IPS-NIHi11 (cell line): Measurements from ENCODE around the gene CCDC141.
A peak's percentile ranks its signal among the peaks of the same experiment; 100 is the strongest.

Experiments used
- DNase-seq: peaks from one replicate; pipeline ENCODE4 v3.0.0; 2012; ENCODE audit warnings: mixed read lengths, low spot score

Gene CCDC141

DNA sequence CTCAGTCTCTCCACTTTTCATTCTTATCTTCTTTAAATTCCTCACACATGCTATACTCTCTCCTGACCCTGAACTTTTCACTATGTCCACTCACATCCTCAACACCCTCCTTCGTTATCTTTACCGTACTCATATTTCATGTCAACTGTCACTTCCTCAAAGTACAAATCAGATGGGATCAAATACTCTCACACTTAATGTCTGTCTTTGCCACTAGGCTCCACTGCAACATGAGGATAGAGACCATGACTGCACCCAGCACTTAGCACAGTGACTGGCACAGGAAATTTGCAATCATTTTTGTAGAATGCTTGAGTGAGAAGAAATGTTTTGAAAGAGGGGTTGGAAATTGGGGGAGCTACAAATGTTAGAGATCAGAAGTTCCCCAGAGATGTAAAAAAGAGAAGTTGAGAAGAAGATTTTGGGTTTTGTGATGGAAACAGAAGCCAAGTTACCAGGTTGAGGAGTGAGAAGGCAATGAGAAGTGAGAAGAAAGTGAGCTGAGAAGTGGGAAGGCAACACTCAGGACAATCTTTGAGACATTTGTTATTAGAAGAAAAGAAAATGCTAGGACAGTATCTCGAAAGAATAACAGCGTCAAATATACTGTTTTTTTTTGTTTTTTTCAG is 87.0 kb downstream of the CCDC141 start:
- no peak for DNase-seq

GRCh38 chr2:178962152-178962551 is 87.8 kb downstream of the CCDC141 start:
- DNase-seq = no peak

GRCh38 chr2:178954049-178954448 is 95.9 kb downstream of the CCDC141 start:
- no peak for DNase-seq

- no peak for DNase-seq
These were observed 98.5 kb downstream of the CCDC141 start for GRCh38 chr2:178951266-178952006.

DNA sequence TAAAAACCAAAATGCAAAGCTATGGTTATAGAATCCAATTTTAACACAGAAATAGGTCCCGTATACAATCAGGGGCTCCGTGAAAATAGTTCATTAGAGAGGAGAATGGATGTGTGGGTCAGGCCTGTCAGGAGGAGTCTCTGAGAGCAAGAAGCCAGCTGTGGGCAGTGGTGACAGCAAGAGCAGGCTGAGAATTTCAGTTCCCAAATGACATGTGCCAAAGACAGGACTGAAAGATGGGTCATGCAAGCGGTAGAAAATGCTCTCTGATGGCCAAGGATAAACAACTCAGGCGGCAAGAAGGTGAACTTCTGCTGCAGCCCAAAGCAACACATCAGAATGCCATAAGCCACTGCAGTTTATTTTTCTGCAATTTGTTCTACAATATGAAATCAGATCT is 100.4 kb downstream of the CCDC141 start:
- DNase-seq = no peak

- no peak for DNase-seq
These were observed 100.8 kb downstream of the CCDC141 start for GRCh38 chr2:178949151-178949550.

- DNase-seq = no peak
These were observed 102.9 kb downstream of the CCDC141 start for GRCh38 chr2:178947006-178947405.

GRCh38 chr2:178946494-178946893 is 103.4 kb downstream of the CCDC141 start:
- DNase-seq = no peak

DNA sequence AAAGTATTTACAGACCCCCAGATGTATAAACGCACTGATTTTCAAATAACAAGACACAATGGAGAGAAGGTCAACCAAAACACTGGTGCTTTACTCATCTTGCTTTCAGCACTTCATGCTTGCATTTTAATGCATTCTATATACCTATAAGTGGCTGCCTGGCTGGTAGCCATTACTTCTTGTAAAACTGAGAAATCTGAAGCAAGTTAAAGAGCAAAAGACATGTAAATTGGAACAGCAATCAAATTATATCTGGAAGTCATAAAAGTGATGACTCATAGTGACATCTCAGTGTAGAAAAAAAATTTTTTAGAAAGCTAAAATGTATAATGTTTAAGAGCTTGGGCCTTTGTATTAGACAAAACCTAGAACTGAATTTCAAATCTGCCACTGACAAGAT is 106.2 kb downstream of the CCDC141 start:
- no peak for DNase-seq

DNA sequence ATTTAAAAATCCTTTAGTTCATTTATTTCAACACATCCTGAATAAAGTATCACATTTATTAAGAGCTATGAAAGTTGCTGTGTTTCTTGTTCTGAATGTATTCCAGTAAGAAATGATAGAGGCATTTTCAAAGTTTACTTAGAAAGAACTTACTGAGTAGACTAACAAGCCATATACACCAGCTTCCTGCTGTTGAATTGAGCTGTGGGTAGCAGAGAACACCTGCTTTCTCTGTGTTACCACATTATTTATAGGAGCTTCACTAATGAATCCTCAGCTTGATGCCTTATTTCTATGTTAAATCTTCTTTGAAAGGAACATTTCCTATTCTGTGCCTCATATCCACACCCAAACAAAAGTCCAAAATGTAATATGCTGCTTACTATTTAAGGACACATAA is 115.4 kb downstream of the CCDC141 start:
- no peak for DNase-seq

- DNase-seq = no peak
These were observed 116.4 kb downstream of the CCDC141 start for GRCh38 chr2:178933493-178933892.

- DNase-seq = no peak
These were observed 121.9 kb downstream of the CCDC141 start for GRCh38 chr2:178928077-178928476.

- DNase-seq = no peak
These were observed 122.8 kb downstream of the CCDC141 start for GRCh38 chr2:178927173-178927572.

- DNase-seq = no peak
These were observed 125.1 kb downstream of the CCDC141 start for GRCh38 chr2:178924817-178925216.

DNA sequence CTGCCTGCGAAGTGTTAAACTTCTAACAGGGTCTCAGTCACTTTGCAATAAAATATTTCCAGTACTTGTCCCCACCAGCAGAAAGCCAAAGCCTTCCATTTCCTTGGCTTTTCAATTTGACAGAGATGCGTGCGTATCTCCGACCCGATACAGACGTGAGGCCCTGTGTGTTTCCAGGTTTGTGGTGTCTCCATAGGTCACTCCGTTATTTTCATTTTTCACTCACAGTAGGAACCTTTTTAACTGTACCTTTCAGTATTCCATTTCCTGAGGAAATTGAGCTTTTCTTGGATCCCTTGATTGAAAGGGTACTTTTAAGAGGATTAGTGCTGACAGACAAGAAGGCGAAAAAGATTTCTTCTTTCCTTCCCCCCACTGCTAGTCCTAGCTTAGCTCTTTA is 126.4 kb downstream of the CCDC141 start:
- DNase-seq = no peak

GRCh38 chr2:178920916-178921513 is 128.9 kb downstream of the CCDC141 start:
- no peak for DNase-seq

- no peak for DNase-seq
These were observed 132.4 kb downstream of the CCDC141 start for GRCh38 chr2:178917555-178917954.

- no peak for DNase-seq
These were observed 134.3 kb downstream of the CCDC141 start for GRCh38 chr2:178915423-178916173.

- peak; percentile 65 for DNase-seq
These were observed 135.6 kb downstream of the CCDC141 start for GRCh38 chr2:178914259-178914849.

GRCh38 chr2:178913049-178913441 is 136.9 kb downstream of the CCDC141 start:
- no peak for DNase-seq

- no peak for DNase-seq
These were observed 137.4 kb downstream of the CCDC141 start for GRCh38 chr2:178912416-178913048.

GRCh38 chr2:178911039-178911438 is 138.9 kb downstream of the CCDC141 start:
- no peak for DNase-seq
